Stimulated activated naive CD8-positive, alpha-beta T cell treated with anti-CD3 and anti-CD28 coated beads, Interleukin-15, Interleukin-2, amounts not matched to agents 100 ng/mL and 50 ng/mL, for 24 hours (primary cell): ENCODE data around the gene THSD4.

ENCODE experiments used
- H3K27ac Mint-ChIP-seq: one replicate; pipeline ENCODE4 v1.8.0; 2021; ENCODE audit warnings: mild to moderate bottlenecking, mixed read lengths
- H3K27me3 Mint-ChIP-seq: one replicate; pipeline ENCODE4 v1.8.0; 2021; ENCODE audit warnings: mixed read lengths
- H3K36me3 Mint-ChIP-seq: one replicate; pipeline ENCODE4 v1.8.0; 2021; ENCODE audit warnings: low read depth, mixed read lengths
- H3K4me1 Mint-ChIP-seq: one replicate; pipeline ENCODE4 v1.8.0; 2021; ENCODE audit warnings: low read depth, mixed read lengths
- H3K4me3 Mint-ChIP-seq: one replicate; pipeline ENCODE4 v1.8.0; 2021; ENCODE audit warnings: mild to moderate bottlenecking, mixed read lengths
- H3K9me3 Mint-ChIP-seq: one replicate; pipeline ENCODE4 v1.8.0; 2021; ENCODE audit warnings: mixed read lengths

Gene THSD4

DNA sequence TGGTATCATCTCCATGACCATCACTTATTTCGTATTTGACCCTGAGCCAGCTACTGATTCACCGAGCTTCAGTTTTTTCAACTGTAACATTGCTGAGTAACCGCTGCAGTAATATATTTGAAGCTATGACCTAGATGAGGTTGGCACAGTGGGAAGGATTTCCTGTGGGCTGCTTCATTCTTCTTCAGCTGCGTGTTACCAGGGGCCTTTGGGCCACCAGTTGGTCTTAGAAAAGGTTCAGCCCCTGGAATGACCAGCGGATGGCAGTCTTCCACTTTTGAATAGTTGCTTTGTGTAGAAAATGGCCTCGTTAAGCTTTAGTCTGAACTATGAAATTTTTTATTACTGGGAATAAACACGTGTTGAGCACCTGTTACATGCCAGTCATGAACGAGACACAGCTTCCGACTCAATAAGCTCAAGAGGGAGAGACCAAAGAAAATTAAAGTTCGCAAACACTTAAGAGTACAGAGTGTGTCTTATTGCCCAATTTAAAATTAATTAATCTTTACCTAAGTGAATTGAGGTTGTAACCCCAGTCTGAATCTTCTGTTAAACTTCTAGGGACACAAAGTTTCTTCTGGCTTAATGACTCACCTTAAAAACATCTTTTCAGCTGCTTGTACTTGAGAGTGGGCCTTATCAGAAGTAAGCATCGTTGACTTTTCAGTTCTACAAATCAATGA lies 637.5 kb downstream of the THSD4 start:
- H3K27ac Mint-ChIP-seq = no peak overlapping the region
- no peaks in the 10 kb centered on the region for H3K36me3 Mint-ChIP-seq
- peaks cover 15% of the 10 kb centered on the region for H3K27me3 Mint-ChIP-seq
- H3K9me3 Mint-ChIP-seq = no peaks in the 10 kb centered on the region
- H3K4me1 Mint-ChIP-seq = no peaks in the 10 kb centered on the region
- no peak overlapping the region for H3K4me3 Mint-ChIP-seq

DNA sequence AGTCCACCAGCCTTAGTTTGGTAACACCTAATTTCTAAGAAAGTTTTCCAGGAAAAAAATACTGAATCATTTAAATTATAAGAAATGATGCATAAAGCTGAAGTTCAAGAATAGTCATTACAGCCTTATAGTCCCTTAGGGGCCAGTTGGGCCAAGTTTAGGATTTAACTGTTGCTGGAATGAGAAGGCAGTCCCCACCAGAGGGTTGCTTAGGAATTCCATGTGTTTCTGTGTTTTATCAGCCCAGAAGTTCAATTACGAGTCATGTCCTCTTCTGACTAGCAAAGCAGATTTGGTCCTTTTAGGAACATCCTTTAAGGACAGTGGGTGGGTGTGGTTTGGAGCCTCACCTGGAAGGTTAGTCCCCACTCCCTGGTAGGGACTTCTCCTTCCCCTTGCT lies 638.1 kb downstream of the THSD4 start:
- no peak overlapping the region for H3K27ac Mint-ChIP-seq
- no peaks in the 10 kb centered on the region for H3K36me3 Mint-ChIP-seq
- no peak overlapping the region for H3K4me3 Mint-ChIP-seq
- H3K9me3 Mint-ChIP-seq = no peaks in the 10 kb centered on the region
- no peaks in the 10 kb centered on the region for H3K4me1 Mint-ChIP-seq
- H3K27me3 Mint-ChIP-seq = peaks cover 15% of the 10 kb centered on the region

DNA sequence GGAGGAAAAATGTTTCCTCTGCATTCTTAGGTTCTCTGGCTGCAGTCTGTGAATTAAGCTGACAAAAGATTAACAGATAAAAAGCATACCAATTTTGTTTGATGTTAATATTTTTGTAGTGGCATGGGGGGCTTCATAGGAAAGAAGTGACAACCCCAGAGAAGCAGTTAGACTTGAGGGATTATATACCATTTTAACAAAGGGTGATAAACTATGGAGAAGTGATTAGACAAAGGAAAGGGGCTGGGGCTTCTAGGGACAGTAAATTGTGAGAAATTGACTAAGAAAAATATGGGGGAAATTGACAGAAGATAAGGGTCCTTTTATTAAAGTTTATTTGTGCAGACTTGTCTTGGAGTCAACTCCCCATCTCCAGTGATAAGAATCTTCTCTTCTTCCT lies 639.4 kb downstream of the THSD4 start:
- H3K9me3 Mint-ChIP-seq = no peaks in the 10 kb centered on the region
- no peak overlapping the region for H3K4me3 Mint-ChIP-seq
- H3K27ac Mint-ChIP-seq = no peak overlapping the region
- no peaks in the 10 kb centered on the region for H3K36me3 Mint-ChIP-seq
- peaks cover 15% of the 10 kb centered on the region for H3K27me3 Mint-ChIP-seq
- H3K4me1 Mint-ChIP-seq = no peaks in the 10 kb centered on the region

DNA sequence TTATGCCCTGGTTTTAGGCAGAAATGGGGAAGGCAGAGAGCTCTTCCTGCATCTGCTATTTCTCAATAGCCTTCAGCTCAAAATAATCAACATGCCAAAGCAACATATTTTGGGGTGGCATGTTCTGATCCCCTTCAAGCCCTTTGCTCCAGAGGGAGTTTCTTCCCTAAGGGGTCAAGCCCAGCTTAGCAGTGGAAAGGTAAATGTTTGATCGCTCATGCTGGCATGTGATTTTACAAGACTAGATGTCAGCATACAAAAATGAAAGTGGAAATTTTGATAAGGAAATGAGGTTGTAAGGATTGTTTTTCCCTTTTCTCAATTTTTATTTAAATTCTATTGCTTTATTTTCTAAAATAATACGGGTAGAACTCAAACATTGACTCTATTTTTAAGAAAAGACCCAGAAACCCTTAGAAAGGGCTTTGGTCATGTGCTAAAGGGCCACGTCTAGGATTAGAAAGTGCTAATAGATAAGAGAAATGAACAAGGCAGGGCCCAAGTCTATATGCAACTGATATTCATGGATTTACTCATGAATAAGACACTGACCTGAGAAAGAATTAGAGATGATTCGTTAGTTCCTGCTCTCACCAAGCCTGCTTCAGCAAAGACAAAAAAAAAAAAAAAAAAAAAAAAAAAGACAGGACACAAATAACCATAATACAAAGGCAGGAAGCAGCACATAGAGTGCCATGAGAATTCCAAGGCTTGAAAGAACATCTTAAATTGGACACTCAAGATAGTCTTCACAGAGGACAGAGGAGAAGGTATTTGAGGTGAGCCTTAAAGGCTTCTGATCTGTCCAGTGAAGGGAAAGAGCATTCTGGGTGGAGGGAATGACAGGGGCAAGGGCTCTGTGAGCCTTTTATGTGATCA lies 640.1 kb downstream of the THSD4 start:
- Mint-ChIP-seq H3K27me3 (peaks cover 17% of the 10 kb centered on the region), H3K4me3 (no peak overlapping the region), H3K4me1 (no peaks in the 10 kb centered on the region), H3K36me3 (no peaks in the 10 kb centered on the region), H3K9me3 (peaks cover 2% of the 10 kb centered on the region), H3K27ac (no peak overlapping the region)

DNA sequence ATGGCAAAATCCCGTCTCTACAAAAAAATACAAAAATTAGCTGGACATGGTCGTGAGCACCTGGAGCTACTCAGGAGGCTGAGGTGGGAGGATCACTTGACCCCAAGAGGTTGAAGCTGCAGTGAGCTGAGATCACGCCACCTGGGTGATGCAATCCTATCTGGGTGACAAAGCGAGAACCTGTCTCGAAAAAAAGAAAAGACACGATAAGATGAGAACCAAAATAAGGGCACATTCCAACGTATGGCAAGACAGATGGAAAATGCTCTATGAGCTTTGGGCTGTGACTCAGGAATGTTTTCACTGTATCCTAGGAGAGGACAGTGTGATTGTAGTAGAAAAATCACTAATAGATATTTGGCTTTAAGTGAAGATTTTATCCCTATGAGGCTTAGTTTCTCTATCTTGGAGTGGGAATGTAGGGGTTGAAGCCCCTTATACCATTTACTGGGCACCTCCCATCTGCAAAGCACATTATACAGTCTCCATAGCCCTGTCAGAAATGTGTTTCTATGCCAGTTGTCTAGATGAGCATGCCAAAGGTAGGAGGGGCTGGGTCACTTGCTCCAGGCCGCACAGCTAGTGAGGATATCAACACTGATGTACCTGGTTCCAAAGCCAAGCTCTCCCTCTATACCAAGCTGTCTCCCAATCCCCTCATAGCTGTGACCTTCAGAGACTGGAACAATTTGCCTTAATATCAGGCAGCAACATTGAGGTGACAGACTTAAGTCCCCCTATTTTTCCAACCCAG lies 641.5 kb downstream of the THSD4 start:
- H3K27me3 Mint-ChIP-seq = peaks cover 15% of the 10 kb centered on the region
- no peaks in the 10 kb centered on the region for H3K4me1 Mint-ChIP-seq
- no peak overlapping the region for H3K27ac Mint-ChIP-seq
- no peak overlapping the region for H3K4me3 Mint-ChIP-seq
- H3K9me3 Mint-ChIP-seq = peaks cover 12% of the 10 kb centered on the region
- no peaks in the 10 kb centered on the region for H3K36me3 Mint-ChIP-seq

DNA sequence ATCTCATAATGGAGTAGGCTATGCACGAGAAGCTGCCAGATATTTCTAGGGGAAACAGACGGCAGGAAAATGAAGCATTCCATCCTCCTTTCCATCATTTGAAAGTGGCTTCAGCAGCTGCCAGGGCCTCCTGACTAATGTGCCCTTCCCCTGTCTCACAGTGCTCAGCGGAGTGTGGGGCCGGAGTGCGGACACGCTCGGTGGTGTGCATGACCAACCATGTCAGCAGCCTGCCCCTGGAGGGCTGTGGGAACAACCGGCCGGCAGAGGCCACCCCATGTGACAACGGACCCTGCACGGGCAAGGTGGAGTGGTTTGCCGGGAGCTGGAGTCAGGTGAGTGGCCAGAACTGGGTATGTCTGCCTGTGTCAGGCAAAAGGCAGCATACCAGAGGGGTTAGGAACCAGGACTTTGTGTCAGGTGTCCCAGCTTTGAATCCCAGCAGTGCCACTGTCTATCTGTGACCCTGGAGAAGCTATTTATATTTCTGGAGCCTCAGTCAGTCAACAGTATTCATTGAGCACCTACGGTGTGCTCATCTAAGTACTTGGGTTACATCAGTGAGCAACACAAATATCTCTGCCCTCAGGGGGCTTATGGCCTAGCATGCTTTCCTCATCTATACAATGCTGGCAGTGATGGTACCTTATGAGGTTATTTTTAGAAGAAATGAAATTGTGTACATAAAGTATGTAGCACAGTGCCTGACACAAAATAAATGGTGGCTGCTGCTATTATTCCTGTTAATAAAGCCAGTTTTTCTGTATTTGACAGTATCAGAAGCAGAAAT lies 642.7 kb downstream of the THSD4 start:
- Mint-ChIP-seq H3K36me3 (no peaks in the 10 kb centered on the region), H3K27me3 (peaks cover 12% of the 10 kb centered on the region), H3K9me3 (peaks cover 15% of the 10 kb centered on the region), H3K27ac (no peak overlapping the region), H3K4me1 (no peaks in the 10 kb centered on the region), H3K4me3 (no peak overlapping the region)

DNA sequence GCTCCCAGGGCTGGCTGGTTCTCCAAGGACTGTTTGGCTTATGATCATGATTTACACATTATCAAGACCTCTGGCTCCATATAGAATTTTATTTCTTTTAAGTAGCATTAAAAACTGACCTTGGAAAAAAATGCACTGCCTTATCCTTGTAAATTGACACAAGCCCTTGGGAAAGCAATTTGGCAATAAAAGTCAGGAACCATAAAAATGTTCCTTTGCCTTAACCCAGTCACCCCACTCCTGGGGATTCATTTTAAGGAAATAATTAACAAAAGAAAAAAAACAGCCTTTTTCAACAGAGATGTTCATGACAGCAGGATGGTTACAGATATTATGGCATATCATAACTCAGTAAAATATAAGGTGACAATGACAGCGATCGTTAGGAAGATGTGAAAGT lies 643.4 kb downstream of the THSD4 start:
- Mint-ChIP-seq H3K4me3 (no peak overlapping the region), H3K36me3 (no peaks in the 10 kb centered on the region), H3K27ac (no peak overlapping the region), H3K27me3 (peaks cover 12% of the 10 kb centered on the region), H3K4me1 (no peaks in the 10 kb centered on the region), H3K9me3 (peaks cover 15% of the 10 kb centered on the region)

DNA sequence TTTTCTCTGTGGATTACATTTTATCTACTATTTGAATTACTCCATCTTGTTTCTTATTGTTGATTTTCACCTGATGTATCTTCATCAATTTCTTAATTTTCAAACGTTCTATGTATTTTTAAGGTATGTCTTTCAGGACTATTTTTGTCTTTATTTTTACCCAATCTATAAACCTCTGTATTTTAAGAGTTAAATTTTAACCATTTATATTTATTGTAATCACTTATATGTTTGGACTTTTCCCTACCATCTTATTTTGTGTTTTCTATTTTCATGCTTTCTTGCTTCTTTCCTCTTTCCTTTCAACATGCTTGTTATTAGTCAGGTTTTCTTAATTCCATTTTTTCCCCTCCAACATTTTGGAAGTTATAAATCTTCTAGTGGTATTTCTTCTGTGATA lies 645.6 kb downstream of the THSD4 start:
- Mint-ChIP-seq H3K36me3 (no peaks in the 10 kb centered on the region), H3K4me1 (no peaks in the 10 kb centered on the region), H3K27ac (no peak overlapping the region), H3K9me3 (peaks cover 15% of the 10 kb centered on the region), H3K27me3 (peaks cover 9% of the 10 kb centered on the region), H3K4me3 (no peak overlapping the region)

DNA sequence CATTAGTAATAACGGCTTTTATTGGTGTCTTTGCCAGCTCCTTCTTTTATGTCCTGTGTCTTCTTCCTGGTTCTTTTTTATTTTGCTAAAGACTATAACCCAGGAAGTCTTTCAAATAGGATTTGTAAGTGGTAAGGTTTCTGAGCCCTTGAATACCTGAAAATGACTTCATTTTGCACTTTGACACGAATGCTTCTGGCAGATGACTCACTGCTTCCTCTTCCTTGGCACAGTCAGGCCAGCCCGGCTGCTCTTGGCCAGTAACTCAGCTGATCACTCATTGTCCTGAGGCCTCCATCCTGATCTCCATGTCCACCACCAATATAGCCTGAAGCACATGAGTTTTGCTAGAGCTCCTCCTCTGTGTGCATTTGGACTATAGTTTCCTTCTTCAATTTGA lies 646.4 kb downstream of the THSD4 start:
- H3K4me1 Mint-ChIP-seq = no peaks in the 10 kb centered on the region
- peaks cover 4% of the 10 kb centered on the region for H3K27me3 Mint-ChIP-seq
- no peak overlapping the region for H3K4me3 Mint-ChIP-seq
- H3K9me3 Mint-ChIP-seq = peaks cover 15% of the 10 kb centered on the region
- H3K36me3 Mint-ChIP-seq = no peaks in the 10 kb centered on the region
- no peak overlapping the region for H3K27ac Mint-ChIP-seq

DNA sequence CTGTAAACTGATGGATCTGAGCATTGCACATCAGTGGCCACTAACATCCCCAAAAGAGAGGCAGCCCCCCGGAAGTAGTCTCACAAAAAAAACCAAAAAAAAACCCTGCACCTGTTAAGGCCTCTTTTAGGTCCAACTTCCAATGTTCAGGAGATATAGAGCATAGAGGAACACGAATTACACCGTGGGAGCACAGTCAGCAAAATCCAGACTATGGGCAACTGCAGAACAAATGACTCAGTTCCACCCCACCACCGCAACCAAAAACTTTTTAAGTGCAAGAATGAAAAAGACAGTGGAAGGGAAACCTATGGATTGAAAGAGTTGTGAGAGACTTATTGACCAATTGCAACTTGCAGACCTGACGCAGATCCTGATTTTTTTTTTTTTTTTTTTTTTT lies 652.9 kb downstream of the THSD4 start:
- no peaks in the 10 kb centered on the region for H3K36me3 Mint-ChIP-seq
- H3K27me3 Mint-ChIP-seq = no peaks in the 10 kb centered on the region
- no peaks in the 10 kb centered on the region for H3K4me1 Mint-ChIP-seq
- no peak overlapping the region for H3K4me3 Mint-ChIP-seq
- H3K27ac Mint-ChIP-seq = no peak overlapping the region
- H3K9me3 Mint-ChIP-seq = no peaks in the 10 kb centered on the region

DNA sequence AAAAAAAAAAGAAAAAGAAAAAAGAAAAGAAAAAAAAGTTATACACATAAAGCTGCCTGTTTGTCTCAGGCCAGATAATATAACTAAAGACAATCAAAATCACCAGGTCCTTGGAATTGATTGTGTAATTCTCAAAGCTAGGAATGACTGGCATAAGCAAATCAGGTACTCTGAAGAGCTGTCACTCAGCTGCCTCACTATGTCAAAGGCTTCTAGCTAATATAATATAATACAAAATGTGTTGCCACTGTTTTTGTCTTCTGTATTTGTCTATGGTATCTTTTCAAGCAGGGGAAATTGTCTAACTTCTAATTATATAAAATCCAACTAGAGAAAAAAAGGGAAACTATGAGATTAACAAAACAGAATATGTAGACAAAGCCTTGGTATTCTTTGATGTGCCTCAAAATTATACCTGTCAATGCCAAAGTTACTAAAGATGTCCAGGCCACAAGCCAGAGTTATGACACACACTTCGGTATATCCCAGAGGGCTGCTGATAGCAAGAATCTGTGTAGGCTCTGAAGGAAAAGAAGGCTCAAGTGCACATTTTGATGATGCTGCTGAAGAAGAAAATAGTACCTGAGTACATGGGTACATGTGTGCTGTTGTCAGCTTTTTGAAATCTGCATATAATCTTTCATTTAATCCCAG lies 658.1 kb downstream of the THSD4 start:
- no peaks in the 10 kb centered on the region for H3K36me3 Mint-ChIP-seq
- no peaks in the 10 kb centered on the region for H3K27me3 Mint-ChIP-seq
- no peak overlapping the region for H3K27ac Mint-ChIP-seq
- no peak overlapping the region for H3K4me3 Mint-ChIP-seq
- no peaks in the 10 kb centered on the region for H3K9me3 Mint-ChIP-seq
- H3K4me1 Mint-ChIP-seq = no peaks in the 10 kb centered on the region

DNA sequence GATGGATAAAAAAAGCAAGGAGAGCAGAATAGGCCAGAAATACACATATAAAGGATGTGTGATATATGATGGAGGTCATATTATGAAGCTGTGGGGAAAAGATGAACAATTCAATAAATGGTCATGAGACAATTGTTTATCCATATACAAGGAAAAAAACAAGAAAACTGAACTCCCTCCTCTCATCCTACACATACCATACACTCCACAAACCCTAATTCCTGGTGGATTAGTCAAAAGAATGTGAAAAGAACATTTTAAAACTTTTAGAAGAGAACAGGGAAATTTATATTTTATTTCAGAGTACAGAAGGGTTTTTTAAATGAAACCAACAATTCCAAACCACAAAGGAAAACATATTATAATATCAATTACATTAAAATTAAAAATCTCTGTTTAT lies 660.6 kb downstream of the THSD4 start:
- no peaks in the 10 kb centered on the region for H3K4me1 Mint-ChIP-seq
- H3K27me3 Mint-ChIP-seq = peaks cover 5% of the 10 kb centered on the region
- H3K27ac Mint-ChIP-seq = no peak overlapping the region
- H3K4me3 Mint-ChIP-seq = no peak overlapping the region
- no peaks in the 10 kb centered on the region for H3K36me3 Mint-ChIP-seq
- no peaks in the 10 kb centered on the region for H3K9me3 Mint-ChIP-seq

DNA sequence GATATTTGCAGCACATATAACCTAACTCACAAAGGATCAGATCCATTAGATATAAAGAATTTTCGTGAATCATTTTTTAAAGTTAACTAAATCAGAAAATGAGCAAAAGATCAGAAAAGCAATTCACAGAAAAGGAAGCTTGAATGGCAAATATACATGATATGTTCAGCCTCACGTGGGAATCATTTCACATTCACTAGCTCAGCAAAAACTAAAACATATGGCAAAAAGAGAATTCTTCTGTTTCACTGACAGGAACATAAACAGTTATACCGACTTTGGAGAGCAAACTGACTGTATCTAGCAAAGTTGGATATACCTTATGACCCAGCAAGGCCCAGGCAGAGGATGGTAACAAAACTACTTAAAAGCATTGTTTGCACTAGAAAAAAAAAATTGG lies 661.0 kb downstream of the THSD4 start:
- Mint-ChIP-seq H3K27ac (no peak overlapping the region), H3K4me1 (no peaks in the 10 kb centered on the region), H3K9me3 (no peaks in the 10 kb centered on the region), H3K36me3 (no peaks in the 10 kb centered on the region), H3K4me3 (no peak overlapping the region), H3K27me3 (peaks cover 8% of the 10 kb centered on the region)

DNA sequence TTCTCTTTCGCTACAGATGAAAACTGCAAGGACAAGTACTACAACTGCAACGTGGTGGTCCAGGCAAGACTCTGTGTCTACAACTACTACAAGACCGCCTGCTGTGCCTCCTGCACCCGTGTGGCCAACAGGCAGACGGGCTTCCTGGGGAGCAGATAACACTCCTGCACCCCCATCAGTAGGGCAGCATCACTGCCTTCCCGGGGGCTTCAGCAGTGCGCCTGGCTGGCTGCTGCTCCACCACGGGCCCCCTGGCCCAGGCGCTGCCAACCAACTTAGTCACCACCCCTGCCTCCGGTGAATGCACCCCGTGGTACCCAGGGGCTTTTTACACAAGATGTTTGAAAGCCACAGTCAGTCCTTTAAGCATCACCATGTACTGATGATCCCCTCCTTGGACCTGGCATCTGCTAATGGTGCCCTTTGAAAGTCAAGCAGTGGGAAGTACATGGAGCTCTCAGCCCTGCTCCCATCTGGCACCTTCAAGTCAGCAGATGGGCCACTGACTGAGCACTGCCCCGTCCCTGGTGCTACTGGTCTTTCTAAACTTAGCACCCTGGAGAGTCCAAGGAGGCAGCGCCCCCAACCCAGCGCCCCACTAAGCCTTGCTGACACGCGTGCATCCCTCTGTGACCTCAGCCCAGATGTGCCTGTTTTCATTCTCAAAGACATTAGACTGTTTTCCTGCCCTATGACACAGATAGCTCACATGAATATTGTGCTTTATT lies 662.1 kb downstream of the THSD4 start:
- Mint-ChIP-seq H3K27me3 (peaks cover 11% of the 10 kb centered on the region), H3K27ac (no peak overlapping the region), H3K4me1 (no peaks in the 10 kb centered on the region), H3K9me3 (no peaks in the 10 kb centered on the region), H3K36me3 (no peaks in the 10 kb centered on the region), H3K4me3 (no peak overlapping the region)
